ENCODE results near the gene CARNS1.

CARNS1 gene

DNA sequence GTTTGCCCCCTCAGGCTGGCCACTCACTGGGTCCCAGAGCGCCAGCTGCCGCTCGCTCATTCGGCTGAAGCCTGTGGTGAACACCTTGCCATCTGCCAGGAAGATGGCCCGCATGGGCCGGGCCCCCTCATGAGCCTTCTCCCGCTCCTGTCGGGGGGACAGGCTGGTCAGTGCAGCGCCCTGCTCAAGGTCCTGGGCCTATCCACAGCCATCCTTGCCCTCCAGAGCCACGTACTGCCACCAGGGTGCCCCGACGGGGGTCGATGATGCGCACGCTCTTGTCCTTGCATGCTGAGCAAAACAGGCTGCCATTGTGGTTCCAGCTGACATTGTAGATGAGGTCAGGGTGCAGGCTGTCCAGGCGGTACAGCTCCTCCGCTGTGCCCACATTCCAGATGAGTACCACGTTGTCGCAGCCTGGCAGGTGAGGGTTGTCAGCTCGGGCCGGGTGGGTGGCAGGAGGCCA, 25.7 kb downstream of the CARNS1 start:
- Histone ChIP-seq H3K27me3 (ENCODE audit: control insufficient read depth in 3 of 3, insufficient read depth in 3 of 3, low read depth in 1 of 3, low read length in 3 of 3) (peaks cover 0 to 3% (median 0%) of the 10 kb centered on the region in 3 experiments), H3K4me2 (ENCODE audit: insufficient read depth, low read length, poor library complexity, severe bottlenecking) (no peak overlapping the region), H4K91ac (ENCODE audit: low read depth, low read length, poor library complexity) (no peak overlapping the region), H2AK5ac (ENCODE audit: low read depth, low read length) (no peak overlapping the region), H3K18ac (ENCODE audit: low read length) (no peak overlapping the region), H4K8ac (ENCODE audit: low read depth, low read length) (no peak overlapping the region), H3K14ac (ENCODE audit: low read length) (peak overlapping the region; percentile 38), H2BK120ac (ENCODE audit: low read depth, low read length) (no peak overlapping the region), H3K9me3 (replicated peaks in 1 of 2; ENCODE audit: control insufficient read depth in 2 of 2, insufficient read depth in 1 of 2, low read depth in 1 of 2, low read length in 2 of 2) (no peaks in the 10 kb centered on the region), H2BK5ac (ENCODE audit: low read length) (no peak overlapping the region), H2AFZ (ENCODE audit: low read length) (no peak overlapping the region), H3K79me1 (ENCODE audit: low read depth, low read length) (peaks cover 7% of the 10 kb centered on the region), H3K4ac (ENCODE audit: low read length) (no peak overlapping the region), H3K27ac (replicated peaks; ENCODE audit: low read length) (no peak overlapping the region), H3K23ac (ENCODE audit: low read depth, low read length, poor library complexity) (peak overlapping the region; percentile 73), H3K36me3 (replicated peaks in 1 of 2; ENCODE audit: control insufficient read depth in 2 of 2, insufficient read depth in 2 of 2, low read length in 2 of 2) (peaks cover 18 to 47% of the 10 kb centered on the region in 2 donors), H3K9ac (ENCODE audit: low read depth, low read length, poor library complexity) (no peak overlapping the region), H3K4me1 (ENCODE audit: control insufficient read depth in 2 of 2, insufficient read depth in 1 of 2, low read depth in 1 of 2, low read length in 2 of 2) (peaks cover 2 to 3% of the 10 kb centered on the region in 2 donors), H2BK12ac (ENCODE audit: low read length) (no peak overlapping the region), H3K4me3 (ENCODE audit: low read length in 2 of 2) (no peak overlapping the region), H2BK15ac (ENCODE audit: low read length) (no peak overlapping the region)
- no peak for DNase-seq (ENCODE audit: low spot score)
- no CpG with 5 or more reads among the region's 21 CpGs for WGBS, 2 donors (ENCODE audit: extremely low coverage in 2 of 2, insufficient read length in 2 of 2, insufficient replicate concordance in 1 of 2)

- no peaks in the 10 kb centered on the region for H3K9me3 ChIP-seq (replicated peaks in 1 of 2; ENCODE audit: control insufficient read depth in 2 of 2, insufficient read depth in 1 of 2, low read depth in 1 of 2, low read length in 2 of 2)
- H3K4me3 ChIP-seq (ENCODE audit: low read length in 2 of 2) = peak overlapping the region in 1 of 2 donors; percentile 83
- no CpG with 5 or more reads among the region's 28 CpGs for WGBS, 2 donors (ENCODE audit: extremely low coverage in 2 of 2, insufficient read length in 2 of 2, insufficient replicate concordance in 1 of 2)
Observed at GRCh38 chr11:67441731-67442351, 26.4 kb downstream of the CARNS1 start.

GRCh38 chr11:67442504-67443404, 27.3 kb downstream of the CARNS1 start:
- Histone ChIP-seq H2BK5ac (ENCODE audit: low read length) (peak overlapping the region; percentile 53), H3K4me2 (ENCODE audit: insufficient read depth, low read length, poor library complexity, severe bottlenecking) (peak overlapping the region; percentile 86), H4K8ac (ENCODE audit: low read depth, low read length) (no peak overlapping the region), H2AK5ac (ENCODE audit: low read depth, low read length) (peak overlapping the region; percentile 88), H2BK15ac (ENCODE audit: low read length) (peak overlapping the region; percentile 89), H3K4me1 (ENCODE audit: control insufficient read depth in 2 of 2, insufficient read depth in 1 of 2, low read depth in 1 of 2, low read length in 2 of 2) (peaks cover 2 to 3% of the 10 kb centered on the region in 2 donors), H3K27me3 (ENCODE audit: control insufficient read depth in 3 of 3, insufficient read depth in 3 of 3, low read depth in 1 of 3, low read length in 3 of 3) (peaks cover 0 to 3% (median 0%) of the 10 kb centered on the region in 3 experiments), H3K4ac (ENCODE audit: low read length) (peak overlapping the region; percentile 97), H3K79me1 (ENCODE audit: low read depth, low read length) (peaks cover 5% of the 10 kb centered on the region), H3K9me3 (replicated peaks in 1 of 2; ENCODE audit: control insufficient read depth in 2 of 2, insufficient read depth in 1 of 2, low read depth in 1 of 2, low read length in 2 of 2) (no peaks in the 10 kb centered on the region), H2AFZ (ENCODE audit: low read length) (peak overlapping the region; percentile 89), H3K36me3 (replicated peaks in 1 of 2; ENCODE audit: control insufficient read depth in 2 of 2, insufficient read depth in 2 of 2, low read length in 2 of 2) (peaks cover 15 to 38% of the 10 kb centered on the region in 2 donors), H3K18ac (ENCODE audit: low read length) (peak overlapping the region; percentile 94), H3K27ac (replicated peaks; ENCODE audit: low read length) (no peak overlapping the region), H3K14ac (ENCODE audit: low read length) (peak overlapping the region; percentile 82), H3K9ac (ENCODE audit: low read depth, low read length, poor library complexity) (peak overlapping the region; percentile 91), H3K23ac (ENCODE audit: low read depth, low read length, poor library complexity) (peak overlapping the region; percentile 55), H4K91ac (ENCODE audit: low read depth, low read length, poor library complexity) (no peak overlapping the region), H3K4me3 (ENCODE audit: low read length in 2 of 2) (peak overlapping the region; percentile 83 to 97), H2BK12ac (ENCODE audit: low read length) (peak overlapping the region; percentile 58), H2BK120ac (ENCODE audit: low read depth, low read length) (peak overlapping the region; percentile 91)
- no CpG with 5 or more reads among the region's 45 CpGs for WGBS, 2 donors (ENCODE audit: extremely low coverage in 2 of 2, insufficient read length in 2 of 2, insufficient replicate concordance in 1 of 2)
- DNase-seq (ENCODE audit: low spot score) = no peak

More at GRCh38 chr11:67441731-67442351, 26.4 kb downstream of the CARNS1 start:
- Histone ChIP-seq H4K8ac (ENCODE audit: low read depth, low read length) (no peak overlapping the region), H3K9ac (ENCODE audit: low read depth, low read length, poor library complexity) (no peak overlapping the region), H3K36me3 (replicated peaks in 1 of 2; ENCODE audit: control insufficient read depth in 2 of 2, insufficient read depth in 2 of 2, low read length in 2 of 2) (peaks cover 18 to 44% of the 10 kb centered on the region in 2 donors), H2BK12ac (ENCODE audit: low read length) (peak overlapping the region; percentile 84), H3K79me1 (ENCODE audit: low read depth, low read length) (peaks cover 5% of the 10 kb centered on the region), H3K4ac (ENCODE audit: low read length) (no peak overlapping the region), H2BK5ac (ENCODE audit: low read length) (no peak overlapping the region), H2BK120ac (ENCODE audit: low read depth, low read length) (no peak overlapping the region), H3K27me3 (ENCODE audit: control insufficient read depth in 3 of 3, insufficient read depth in 3 of 3, low read depth in 1 of 3, low read length in 3 of 3) (peaks cover 0 to 3% (median 0%) of the 10 kb centered on the region in 3 experiments), H4K91ac (ENCODE audit: low read depth, low read length, poor library complexity) (no peak overlapping the region), H2AFZ (ENCODE audit: low read length) (no peak overlapping the region), H2AK5ac (ENCODE audit: low read depth, low read length) (peak overlapping the region; percentile 37), H3K14ac (ENCODE audit: low read length) (peak overlapping the region; percentile 21), H3K4me1 (ENCODE audit: control insufficient read depth in 2 of 2, insufficient read depth in 1 of 2, low read depth in 1 of 2, low read length in 2 of 2) (peaks cover 2 to 3% of the 10 kb centered on the region in 2 donors), H3K4me2 (ENCODE audit: insufficient read depth, low read length, poor library complexity, severe bottlenecking) (no peak overlapping the region), H3K23ac (ENCODE audit: low read depth, low read length, poor library complexity) (peak overlapping the region; percentile 73), H3K27ac (replicated peaks; ENCODE audit: low read length) (no peak overlapping the region), H2BK15ac (ENCODE audit: low read length) (peak overlapping the region; percentile 26), H3K18ac (ENCODE audit: low read length) (no peak overlapping the region)
- no peak for DNase-seq (ENCODE audit: low spot score)

- DNase-seq (ENCODE audit: low spot score) = no peak
- peaks cover 0 to 1% (median 0%) of the 10 kb centered on the region in 3 experiments for H3K27me3 ChIP-seq (ENCODE audit: control insufficient read depth in 3 of 3, insufficient read depth in 3 of 3, low read depth in 1 of 3, low read length in 3 of 3)
- H3K18ac ChIP-seq (ENCODE audit: low read length) = no peak overlapping the region
- no peak overlapping the region for H3K27ac ChIP-seq (replicated peaks; ENCODE audit: low read length)
- H3K9ac ChIP-seq (ENCODE audit: low read depth, low read length, poor library complexity) = no peak overlapping the region
- H4K8ac ChIP-seq (ENCODE audit: low read depth, low read length) = no peak overlapping the region
- H3K4ac ChIP-seq (ENCODE audit: low read length) = no peak overlapping the region
- no peak overlapping the region for H2BK15ac ChIP-seq (ENCODE audit: low read length)
- peak overlapping the region; percentile 55 for H3K23ac ChIP-seq (ENCODE audit: low read depth, low read length, poor library complexity)
- H2BK120ac ChIP-seq (ENCODE audit: low read depth, low read length) = no peak overlapping the region
- peaks cover 5% of the 10 kb centered on the region for H3K79me1 ChIP-seq (ENCODE audit: low read depth, low read length)
- H3K4me3 ChIP-seq (ENCODE audit: low read length in 2 of 2) = no peak overlapping the region
- H2AK5ac ChIP-seq (ENCODE audit: low read depth, low read length) = peak overlapping the region; percentile 47
- peaks cover 9 to 16% of the 10 kb centered on the region in 2 donors for H3K36me3 ChIP-seq (replicated peaks in 1 of 2; ENCODE audit: control insufficient read depth in 2 of 2, insufficient read depth in 2 of 2, low read length in 2 of 2)
- no peak overlapping the region for H4K91ac ChIP-seq (ENCODE audit: low read depth, low read length, poor library complexity)
- WGBS, 2 donors (ENCODE audit: extremely low coverage in 2 of 2, insufficient read length in 2 of 2, insufficient replicate concordance in 1 of 2) = no CpG with 5 or more reads among the region's 5 CpGs
- no peak overlapping the region for H2BK5ac ChIP-seq (ENCODE audit: low read length)
- H3K4me1 ChIP-seq (ENCODE audit: control insufficient read depth in 2 of 2, insufficient read depth in 1 of 2, low read depth in 1 of 2, low read length in 2 of 2) = peaks cover 4 to 8% of the 10 kb centered on the region in 2 donors
- H2BK12ac ChIP-seq (ENCODE audit: low read length) = no peak overlapping the region
- H3K14ac ChIP-seq (ENCODE audit: low read length) = no peak overlapping the region
- no peak overlapping the region for H3K4me2 ChIP-seq (ENCODE audit: insufficient read depth, low read length, poor library complexity, severe bottlenecking)
- no peaks in the 10 kb centered on the region for H3K9me3 ChIP-seq (replicated peaks in 1 of 2; ENCODE audit: control insufficient read depth in 2 of 2, insufficient read depth in 1 of 2, low read depth in 1 of 2, low read length in 2 of 2)
- no peak overlapping the region for H2AFZ ChIP-seq (ENCODE audit: low read length)
Observed at GRCh38 chr11:67445515-67445914, 30.0 kb downstream of the CARNS1 start.

Measured in neuronal stem cell (in vitro differentiated cells).